SK-N-SH treated with all-trans-retinoic acid at 6 μM for 48 hours (cell line): ENCODE data around the gene PIGL.

Source experiments
- ARNTL ChIP-seq: fragments of 450-650 bp; formaldehyde crosslinking; IDR thresholded peaks from 2 replicates; pipeline ENCODE4 v1.5.0; 2020; ENCODE audit warnings: low read depth, mild to moderate bottlenecking, moderate library complexity, borderline replicate concordance
- BACH2 ChIP-seq: fragments of 250-450 bp; sonication (Bioruptor Pico); IDR thresholded peaks from 2 replicates; pipeline ENCODE4 v1.9.0; 2021; ENCODE audit warnings: mild to moderate bottlenecking, borderline replicate concordance
- CREB5 ChIP-seq: fragments of 250-450 bp; sonication (Bioruptor Pico); IDR thresholded peaks from 2 replicates; pipeline ENCODE4 v1.5.1; 2020; ENCODE audit warnings: low read depth, mild to moderate bottlenecking, moderate library complexity
- ESRRG ChIP-seq: fragments of 250-450 bp; sonication (Bioruptor Pico); IDR thresholded peaks from 2 replicates; pipeline ENCODE4 v1.6.1; 2021; ENCODE audit warnings: mild to moderate bottlenecking
- PATZ1 ChIP-seq: fragments of 250-450 bp; sonication (Bioruptor Pico); IDR thresholded peaks from 2 replicates; pipeline ENCODE4 v1.8.0; 2020; ENCODE audit warnings: mild to moderate bottlenecking, moderate library complexity, borderline replicate concordance
- RARB ChIP-seq: fragments of 250-450 bp; sonication (Bioruptor Pico); IDR thresholded peaks from 2 replicates; pipeline ENCODE4 v1.8.0; 2021; ENCODE audit warnings: mild to moderate bottlenecking, moderate library complexity
- TCF4 ChIP-seq: fragments of 250-450 bp; sonication (Bioruptor Pico); IDR thresholded peaks from 2 replicates; pipeline ENCODE4 v1.8.0; 2021; ENCODE audit warnings: mild to moderate bottlenecking, moderate library complexity, borderline replicate concordance
- TSHZ2 ChIP-seq: fragments of 250-450 bp; sonication (Bioruptor Pico); IDR thresholded peaks from 2 replicates; pipeline ENCODE4 v1.5.0; 2020; ENCODE audit warnings: mild to moderate bottlenecking, moderate library complexity
- ZFP3 ChIP-seq: fragments of 250-450 bp; sonication (Bioruptor Pico); IDR thresholded peaks from 2 replicates; pipeline ENCODE4 v1.5.0; 2020; ENCODE audit warnings: mild to moderate bottlenecking, moderate library complexity
- ZFP30 ChIP-seq: fragments of 450-650 bp; formaldehyde crosslinking; IDR thresholded peaks from 2 replicates; pipeline ENCODE4 v1.5.0; 2022; ENCODE audit warnings: mild to moderate bottlenecking, moderate library complexity
- ZNF565 ChIP-seq: fragments of 450-650 bp; formaldehyde crosslinking; conservative IDR thresholded peaks from 2 replicates; pipeline ENCODE4 v1.5.0; 2020; ENCODE audit warnings: low read depth, mild to moderate bottlenecking, moderate library complexity
- ZNF8 ChIP-seq: fragments of 450-650 bp; formaldehyde crosslinking; IDR thresholded peaks from 2 replicates; pipeline ENCODE4 v1.5.0; 2020; ENCODE audit warnings: mild to moderate bottlenecking, moderate library complexity
- TF ChIP-seq, protein P1 (sequence below): fragments of 250-450 bp; sonication (Bioruptor Pico); IDR thresholded peaks from 2 replicates; pipeline ENCODE4 v1.5.1; 2021; ENCODE audit warnings: mild to moderate bottlenecking, moderate library complexity

- TF ChIP-seq, protein P1, sequence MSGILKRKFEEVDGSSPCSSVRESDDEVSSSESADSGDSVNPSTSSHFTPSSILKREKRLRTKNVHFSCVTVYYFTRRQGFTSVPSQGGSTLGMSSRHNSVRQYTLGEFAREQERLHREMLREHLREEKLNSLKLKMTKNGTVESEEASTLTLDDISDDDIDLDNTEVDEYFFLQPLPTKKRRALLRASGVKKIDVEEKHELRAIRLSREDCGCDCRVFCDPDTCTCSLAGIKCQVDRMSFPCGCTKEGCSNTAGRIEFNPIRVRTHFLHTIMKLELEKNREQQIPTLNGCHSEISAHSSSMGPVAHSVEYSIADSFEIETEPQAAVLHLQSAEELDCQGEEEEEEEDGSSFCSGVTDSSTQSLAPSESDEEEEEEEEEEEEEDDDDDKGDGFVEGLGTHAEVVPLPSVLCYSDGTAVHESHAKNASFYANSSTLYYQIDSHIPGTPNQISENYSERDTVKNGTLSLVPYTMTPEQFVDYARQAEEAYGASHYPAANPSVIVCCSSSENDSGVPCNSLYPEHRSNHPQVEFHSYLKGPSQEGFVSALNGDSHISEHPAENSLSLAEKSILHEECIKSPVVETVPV (CRISPR knock-in tag) = no peak
- no peak for TF ChIP-seq PATZ1 (CRISPR knock-in tag)
- TF ChIP-seq TSHZ2 (CRISPR knock-in tag) = no peak
- TF ChIP-seq ZNF565 = no peak
- no peak for TF ChIP-seq TCF4 (CRISPR knock-in tag)
- no peak for TF ChIP-seq ZNF8
- no peak for TF ChIP-seq ZFP30 (CRISPR knock-in tag)
- TF ChIP-seq BACH2 = no peak
- no peak for TF ChIP-seq ESRRG (CRISPR knock-in tag)
- no peak for TF ChIP-seq CREB5 (CRISPR knock-in tag)
- TF ChIP-seq ARNTL (CRISPR knock-in tag) = no peak
- TF ChIP-seq ZFP3 = no peak
- TF ChIP-seq RARB (CRISPR knock-in tag) = no peak
These were observed 15.4 kb downstream of the PIGL start for GRCh38 chr17:16232391-16232790.
